Measurements from ENCODE around the gene ARHGEF4.
"Not testable (repeated sequence)": the region's sequence is repeated elsewhere in the genome, so short reads cannot be mapped to it uniquely, and the experiment has no call there.

Gene ARHGEF4

DNA sequence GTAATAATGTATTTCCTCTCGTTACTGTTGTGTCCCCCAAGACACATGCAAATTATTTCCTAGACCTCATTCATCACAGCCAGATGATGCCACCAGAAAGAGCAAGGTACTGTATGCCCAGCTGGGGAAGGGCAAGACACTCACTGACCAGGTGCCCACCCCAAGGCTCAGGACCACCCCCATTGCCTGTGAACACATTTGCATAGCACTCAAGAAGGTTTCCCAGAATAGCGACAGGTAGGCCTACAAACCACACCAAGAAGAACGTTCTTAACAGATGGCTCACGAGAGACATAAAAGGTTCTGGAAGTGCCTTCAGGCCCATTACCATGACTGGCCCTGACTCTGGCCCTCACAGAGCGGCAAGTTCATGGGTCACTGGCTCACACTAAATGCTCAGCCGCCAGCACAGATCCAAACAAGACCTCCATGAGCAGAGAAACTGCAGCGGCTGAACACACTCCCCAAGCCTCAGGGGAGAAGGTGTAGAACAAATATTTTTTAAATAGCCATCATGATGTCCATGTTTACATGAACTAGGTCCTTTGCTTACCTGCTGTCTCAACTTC, 212.5 kb downstream of the ARHGEF4 start:
- DNase-seq (ENCODE audit: low read depth in 2 of 2) = no peak

DNA sequence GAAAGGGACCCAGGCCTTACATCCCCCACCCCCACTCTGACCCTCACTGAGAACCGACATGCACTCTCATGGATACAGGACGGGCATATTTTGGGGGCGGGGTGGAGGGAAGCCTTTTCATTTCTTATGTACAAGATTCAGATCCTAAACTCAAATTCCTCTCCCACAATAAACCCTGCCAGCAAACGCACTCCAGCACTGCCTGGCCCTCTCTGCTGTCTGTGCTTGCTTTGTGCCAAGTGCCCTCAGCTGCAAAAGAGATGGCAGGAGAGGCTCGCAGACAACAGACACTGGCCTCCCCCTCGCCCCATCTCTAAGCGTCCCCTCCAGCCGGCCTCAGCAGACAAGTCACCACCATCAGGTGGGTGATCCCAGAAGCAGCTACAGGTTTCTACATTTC, 214.2 kb downstream of the ARHGEF4 start:
- DNase-seq (ENCODE audit: low read depth in 2 of 2) = no peak

DNA sequence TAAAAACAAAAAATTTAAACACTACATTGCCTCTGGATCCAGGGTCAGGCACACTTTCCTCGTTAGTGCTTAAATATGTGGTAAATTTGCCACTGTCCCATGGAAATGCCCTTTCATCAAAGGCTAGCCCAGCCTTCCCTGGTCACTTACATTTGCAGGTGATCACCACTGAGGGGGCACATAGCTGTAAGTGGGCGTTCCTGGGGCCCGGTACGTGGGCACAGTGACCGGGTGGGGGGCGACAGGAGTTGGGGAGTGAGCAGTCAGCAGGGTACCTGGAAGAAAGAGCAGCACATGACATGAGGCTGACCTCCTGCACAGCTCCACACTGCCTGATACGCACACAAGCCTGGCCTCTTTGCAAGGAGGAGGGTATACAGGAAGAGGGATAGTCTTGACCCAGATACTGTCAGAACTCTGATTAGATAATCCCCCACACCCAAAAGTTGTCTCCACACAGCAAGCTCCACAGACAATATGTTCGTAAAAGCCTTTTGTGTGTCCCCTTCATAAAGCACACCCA, 216.1 kb downstream of the ARHGEF4 start:
- no peak for DNase-seq (ENCODE audit: low read depth in 2 of 2)

DNA sequence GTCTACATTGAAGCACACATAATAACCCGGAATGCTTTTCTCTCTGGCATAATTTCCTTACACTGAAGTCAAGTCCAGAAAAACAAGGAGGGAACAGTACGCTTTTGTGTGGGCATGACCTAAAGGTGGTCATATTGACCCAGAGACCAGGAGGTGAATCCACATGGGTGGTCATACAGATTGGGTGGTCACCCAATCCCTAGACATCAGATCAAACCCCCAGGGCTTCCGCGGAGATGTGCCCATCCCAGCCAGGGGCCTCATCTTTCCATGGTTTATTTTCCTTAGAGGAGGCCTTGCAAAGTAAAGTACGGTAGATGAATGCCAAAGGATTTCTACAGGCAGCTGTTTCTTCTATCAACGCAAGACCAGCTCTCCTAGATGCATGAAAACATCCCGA, 217.8 kb downstream of the ARHGEF4 start:
- no peak for DNase-seq (ENCODE audit: low read depth in 2 of 2)

DNA sequence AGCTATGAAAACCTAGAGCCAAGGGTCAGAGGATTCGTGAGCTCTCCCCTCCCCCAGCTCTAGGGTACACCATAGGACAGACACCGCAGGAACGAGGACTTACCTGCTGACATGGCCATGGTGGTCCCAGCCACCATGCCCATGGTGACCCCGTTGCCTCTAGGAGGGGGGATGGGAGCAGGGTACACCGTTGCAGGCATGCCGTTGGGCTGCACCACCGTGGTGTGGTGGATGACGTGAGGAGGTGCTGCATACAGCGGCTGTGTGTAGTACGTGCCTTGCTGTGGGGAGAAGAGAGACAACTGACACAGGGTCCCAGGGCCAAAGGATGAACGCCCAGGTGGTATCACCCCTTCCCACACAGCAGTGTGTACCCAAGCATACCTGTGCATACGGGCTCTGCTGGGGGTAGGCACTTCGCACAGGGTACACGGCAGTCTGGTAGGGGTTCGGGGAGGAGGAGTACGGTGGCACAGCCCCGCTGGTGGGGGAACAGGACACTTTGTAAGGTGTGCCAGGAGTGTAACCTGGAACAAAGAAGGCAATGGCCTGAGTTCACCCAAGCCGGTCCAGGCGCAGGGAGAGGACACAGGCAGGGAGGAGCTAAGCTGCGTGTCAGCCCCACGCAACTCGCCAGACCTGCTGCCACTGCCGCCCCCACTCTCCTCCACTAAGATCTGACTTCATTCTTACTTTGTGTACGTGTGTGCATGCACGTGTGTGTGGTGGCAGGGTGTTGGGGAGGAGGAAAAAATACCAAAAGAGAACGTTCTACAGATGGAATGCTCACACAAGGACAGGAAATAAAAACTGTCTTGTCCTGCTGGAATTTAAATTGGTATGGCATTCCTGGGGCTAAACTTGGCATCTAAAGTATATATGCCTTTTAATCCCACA, 218.7 kb downstream of the ARHGEF4 start:
- peak; percentile 43 to 47 for DNase-seq (ENCODE audit: low read depth in 2 of 2)

DNA sequence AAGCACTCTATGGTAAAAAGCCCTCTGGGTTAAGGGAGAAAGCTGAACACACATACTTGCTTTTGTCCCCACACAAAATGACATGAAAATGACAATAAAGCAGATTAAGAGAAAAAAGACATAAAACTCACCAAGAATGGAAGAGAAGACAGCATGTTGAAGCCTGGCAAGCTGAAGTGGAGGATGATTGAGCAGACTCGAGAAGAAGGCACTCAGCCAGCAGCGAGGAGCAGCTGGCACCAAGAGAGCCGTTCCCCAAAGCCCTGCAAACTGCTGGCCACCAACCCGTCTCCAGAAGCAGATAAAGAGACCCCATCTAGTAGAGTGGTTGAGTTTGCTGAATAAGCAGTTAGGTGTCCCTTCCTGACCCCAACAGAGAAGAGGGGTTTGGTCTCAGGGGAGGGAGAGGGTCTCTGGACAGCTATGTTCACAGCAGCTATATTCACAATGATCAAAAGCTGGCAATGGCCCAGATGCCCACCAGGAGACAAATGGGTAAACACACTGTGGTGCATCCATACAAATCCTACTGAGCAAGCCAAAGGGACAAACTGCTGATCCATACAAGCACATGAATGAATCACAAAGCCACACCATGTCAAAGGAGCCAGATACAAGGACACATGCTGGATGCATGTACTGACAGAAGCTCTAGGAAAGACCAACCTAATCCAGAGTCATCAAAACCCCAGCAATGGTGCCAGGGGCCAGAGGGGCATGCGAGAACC, 219.7 kb downstream of the ARHGEF4 start:
- no peak for DNase-seq (ENCODE audit: low read depth in 2 of 2)

DNA sequence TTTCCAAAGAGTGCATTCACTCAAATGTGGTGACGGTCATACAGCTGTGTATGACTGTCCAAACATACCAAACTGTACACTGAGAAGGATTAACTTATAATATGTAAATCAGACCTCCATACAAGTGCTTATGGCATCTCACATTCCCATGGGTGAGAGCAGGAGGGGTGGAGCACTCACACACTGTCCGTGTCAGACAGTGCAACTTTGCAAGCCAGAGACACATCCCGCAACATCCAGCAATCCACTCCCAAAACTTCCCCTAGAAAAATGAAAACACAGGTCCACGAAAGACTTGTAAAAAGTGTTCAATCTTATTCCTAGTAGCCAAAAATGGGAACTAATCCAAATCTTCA, 220.2 kb downstream of the ARHGEF4 start:
- DNase-seq (ENCODE audit: low read depth in 2 of 2) = no peak

DNA sequence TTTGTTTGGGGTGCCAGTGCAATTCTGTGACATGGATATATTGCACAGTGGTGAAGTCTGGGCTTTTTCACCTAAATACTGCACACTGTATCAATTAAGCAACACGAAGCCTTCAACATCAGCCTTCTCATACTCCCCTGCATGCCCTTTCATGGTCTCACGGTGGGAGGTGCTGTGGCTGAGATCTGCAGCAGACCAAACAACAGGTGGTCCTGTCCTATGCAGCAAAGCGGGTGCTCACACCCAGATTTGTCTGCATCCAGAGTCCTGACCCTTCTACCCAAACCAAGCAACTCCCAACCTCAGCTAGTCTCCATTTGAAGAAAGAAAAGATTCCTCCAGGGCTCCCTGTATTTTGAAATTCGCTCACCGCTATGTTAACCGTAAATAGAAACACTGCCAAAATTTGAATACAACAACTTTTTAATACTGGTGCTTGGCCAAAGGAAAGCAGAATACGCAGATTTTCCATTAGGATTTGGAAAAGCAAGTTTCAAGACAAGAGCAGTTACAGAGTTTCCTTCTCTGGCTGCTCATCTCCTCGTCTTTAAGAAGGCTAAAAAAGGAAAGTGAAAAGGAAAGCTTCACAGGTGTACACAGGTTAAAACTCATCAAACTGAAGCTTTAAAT, 221.6 kb downstream of the ARHGEF4 start:
- no peak for DNase-seq (ENCODE audit: low read depth in 2 of 2)

DNA sequence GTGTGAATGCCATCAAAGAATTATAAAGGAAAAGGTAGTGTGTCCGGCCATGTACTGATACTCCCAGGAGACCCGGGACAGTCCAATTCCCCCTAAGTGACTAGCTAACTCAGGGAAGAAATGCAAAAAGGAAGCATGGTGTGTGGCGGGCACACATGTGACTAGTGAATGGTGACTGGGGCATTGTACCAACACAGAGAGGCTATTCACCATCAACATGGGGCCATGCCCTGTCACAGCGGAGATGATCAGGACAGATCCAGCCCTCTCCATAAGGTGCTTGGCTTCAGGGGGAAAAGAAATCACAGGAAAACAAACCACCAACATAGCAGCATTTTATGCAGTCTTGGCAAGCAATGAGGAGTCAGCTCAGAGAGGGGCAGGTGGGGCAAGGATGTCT, 222.2 kb downstream of the ARHGEF4 start:
- DNase-seq (ENCODE audit: low read depth in 2 of 2) = no peak

DNA sequence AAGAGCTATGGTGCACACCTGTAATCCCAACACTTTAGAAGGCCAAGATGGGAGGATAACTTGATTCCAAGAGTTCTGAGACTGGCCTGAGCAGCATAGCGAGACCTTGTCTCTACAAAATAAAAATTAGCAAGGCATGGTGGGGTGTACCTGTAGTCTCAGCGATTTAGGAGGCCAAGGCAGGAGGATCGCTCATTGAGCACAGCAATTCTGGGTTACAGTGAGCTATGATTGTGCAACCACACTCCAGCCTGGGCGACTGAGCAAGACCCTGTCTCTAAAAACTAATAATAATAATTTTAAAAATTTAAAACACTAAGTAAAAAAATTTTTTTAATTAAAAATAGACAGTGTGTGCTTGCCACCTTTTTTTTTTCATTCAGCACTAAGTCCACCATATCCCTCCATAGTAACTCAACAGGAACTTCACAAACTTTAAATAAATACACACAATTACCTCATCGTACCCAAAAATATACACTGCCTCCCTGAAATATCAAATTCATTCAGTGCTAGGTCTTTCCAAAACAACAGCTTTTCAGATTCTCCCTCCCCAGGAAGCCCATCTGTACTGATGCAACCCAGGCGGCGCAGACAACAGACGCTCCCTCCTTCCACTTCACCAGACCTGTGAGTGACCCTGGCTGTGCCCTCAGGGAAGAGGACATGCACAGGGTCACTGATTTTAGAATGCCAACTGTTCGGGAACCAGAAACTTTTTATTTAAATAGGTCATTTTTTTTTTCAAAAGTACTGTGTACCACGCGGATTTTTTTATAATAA, 227.0 kb downstream of the ARHGEF4 start:
- no peak for DNase-seq (ENCODE audit: low read depth in 2 of 2)

DNA sequence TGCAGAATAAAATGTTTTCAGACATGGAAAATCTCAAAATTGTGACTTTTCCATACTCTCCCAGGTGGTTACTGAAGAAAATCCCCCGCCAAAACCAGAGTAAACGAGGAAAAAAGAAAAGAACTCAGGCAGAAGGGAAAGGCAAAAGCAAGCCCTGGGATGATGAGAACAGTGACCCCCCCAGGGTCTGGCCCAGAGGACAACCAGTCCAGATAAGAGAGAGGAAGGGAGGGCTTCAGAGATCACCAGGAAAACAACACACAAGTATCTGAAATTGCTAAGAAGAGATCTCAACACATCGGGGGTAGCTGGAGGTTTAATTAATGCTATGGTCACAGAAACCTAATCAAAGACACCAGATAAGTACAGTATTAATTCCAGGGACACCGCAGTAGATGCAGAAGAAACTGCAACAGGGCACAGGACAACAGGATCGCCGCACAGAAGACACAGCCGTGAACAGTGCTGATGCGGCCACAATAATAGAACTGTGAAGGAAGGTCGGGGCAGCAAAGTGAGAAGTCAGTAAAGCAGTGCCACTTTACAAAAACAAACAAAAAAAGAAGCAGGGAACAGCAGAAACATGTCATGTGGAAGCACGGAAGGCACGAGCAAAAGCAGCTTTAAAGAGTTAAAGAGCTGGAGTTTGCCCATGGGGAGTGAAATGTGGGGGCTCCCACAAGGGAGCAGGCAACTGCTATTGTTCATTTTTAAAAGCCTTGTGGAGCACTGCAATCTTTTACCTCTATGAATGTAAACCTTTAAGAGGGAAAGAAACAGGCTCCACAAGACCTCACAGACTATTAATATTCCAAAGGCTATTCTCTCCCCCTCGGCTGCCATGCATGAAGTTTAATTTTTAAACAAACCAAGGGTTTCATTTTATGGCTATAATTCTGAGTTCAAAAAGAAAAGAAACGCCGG, 228.1 kb downstream of the ARHGEF4 start:
- no peak for DNase-seq (ENCODE audit: low read depth in 2 of 2)

DNA sequence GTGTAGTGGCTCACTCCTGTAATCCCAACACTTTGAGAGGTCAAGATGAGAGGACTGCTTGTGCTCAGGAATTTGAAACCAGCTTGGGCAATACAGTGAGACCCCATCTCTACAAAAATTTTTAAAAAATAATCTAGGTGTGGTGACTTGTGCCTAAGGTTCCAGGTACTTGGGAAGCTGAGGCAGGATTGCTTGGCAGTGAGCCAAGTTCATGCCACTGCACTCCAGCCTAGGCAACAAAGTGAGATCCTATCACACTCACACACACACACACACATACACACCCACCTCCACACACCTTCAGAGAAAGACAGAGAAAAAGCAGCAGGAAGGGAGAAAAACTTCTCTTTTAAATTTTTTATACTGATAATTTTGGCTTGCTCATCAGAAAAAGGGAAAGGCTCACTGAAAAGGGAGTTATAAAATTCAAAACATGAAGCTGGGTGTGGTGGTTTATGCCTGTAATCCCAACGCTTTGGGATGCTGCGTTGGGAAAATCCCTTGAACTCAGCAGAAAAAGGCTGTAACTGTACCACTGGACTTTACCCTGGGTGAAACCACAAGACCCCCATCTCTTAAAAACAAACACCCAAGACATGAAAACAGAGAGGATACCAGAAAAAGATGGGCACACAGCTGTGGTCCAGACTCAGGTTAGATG, 230.9 kb downstream of the ARHGEF4 start:
- DNase-seq (ENCODE audit: low read depth in 2 of 2) = no peak

DNA sequence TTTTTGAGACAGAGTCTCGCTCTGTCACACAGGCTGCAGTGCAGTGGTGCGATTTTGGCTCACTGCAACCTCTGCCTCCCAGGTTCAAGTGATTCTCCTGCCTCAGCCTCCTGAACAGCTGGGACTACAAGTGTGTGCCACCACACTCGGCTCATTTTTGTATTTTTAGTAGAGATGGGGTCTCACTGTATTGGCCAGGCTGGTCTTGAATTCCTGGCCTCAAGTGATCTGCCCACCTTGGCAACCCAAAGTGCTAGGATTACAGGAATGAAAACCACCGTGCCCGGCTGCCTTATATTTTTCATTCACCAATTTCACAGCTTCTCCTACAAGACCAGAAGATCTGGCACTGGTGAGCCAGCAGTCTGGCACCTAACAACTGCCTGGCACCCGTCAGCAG, 231.5 kb downstream of the ARHGEF4 start:
- DNase-seq (ENCODE audit: low read depth in 2 of 2) = not testable (repeated sequence)

DNA sequence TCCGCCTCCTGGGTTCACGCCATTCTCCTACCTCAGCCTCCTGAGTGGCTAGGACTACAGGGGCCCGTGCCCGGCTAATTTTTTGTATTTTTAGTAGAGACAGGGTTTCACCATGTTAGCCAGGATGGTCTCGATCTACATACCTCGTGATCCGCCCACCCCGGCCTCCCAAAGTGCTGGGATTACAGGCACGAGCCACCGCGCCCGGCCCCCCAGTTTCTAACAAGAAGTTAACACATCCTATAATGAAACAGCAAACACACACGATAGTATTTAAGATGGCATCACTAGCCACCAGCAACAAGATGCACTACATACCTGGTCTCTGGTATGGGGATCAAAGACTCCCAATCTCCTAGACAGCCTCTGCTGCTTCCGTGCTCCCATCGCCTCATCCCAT, 238.9 kb downstream of the ARHGEF4 start:
- DNase-seq (ENCODE audit: low read depth in 2 of 2) = not testable (repeated sequence)

DNA sequence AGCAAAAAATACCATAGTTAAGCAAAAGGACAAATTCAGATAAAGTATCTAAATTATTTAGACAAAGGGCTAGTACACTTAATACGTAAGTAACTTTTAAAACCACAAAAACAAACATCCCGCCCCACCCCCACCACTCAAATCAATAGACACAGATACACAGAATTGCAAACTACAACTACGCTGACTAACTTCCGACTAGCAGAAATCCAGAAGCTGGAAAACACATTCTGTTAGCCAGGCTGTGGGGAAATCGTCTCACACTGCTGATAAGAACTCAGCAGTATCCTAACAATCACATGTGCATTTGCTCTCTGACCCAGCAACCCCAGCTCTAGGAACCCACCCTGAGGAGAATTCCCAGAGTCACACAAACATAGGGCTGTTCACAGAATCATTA, 240.0 kb downstream of the ARHGEF4 start:
- no peak for DNase-seq (ENCODE audit: low read depth in 2 of 2)

DNA sequence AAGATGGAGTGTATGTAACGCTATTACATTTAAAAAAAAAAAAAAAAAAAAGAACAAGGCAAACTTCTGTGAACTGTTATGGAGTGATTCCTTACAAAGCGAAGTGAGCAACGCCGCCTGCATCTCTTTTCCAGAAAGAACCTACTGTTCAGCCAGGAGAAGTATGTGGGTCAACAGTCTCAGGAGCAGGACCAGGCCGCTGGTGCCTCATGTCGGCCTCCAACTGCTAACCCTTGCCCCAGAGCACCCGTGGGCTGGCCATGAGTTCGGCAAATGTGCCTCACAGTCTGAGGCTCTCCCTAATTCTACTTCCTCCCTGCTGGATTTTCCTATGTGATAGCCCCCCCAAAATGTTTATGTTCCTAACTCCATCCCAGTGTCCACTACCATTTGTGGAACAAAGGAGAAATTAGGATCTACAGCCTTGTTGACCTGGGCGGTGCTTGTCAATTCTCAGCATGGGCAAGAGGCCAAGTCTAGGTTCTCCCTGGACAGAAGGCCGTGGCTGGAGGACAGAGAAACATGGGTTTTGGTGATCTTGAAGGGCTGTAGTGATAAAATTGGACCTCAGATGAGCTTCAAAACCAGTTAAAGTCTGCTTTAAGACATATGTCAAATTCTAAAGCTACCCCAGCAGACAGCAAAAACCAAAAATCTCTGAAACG, 240.6 kb downstream of the ARHGEF4 start:
- DNase-seq (ENCODE audit: low read depth in 2 of 2) = no peak

DNA sequence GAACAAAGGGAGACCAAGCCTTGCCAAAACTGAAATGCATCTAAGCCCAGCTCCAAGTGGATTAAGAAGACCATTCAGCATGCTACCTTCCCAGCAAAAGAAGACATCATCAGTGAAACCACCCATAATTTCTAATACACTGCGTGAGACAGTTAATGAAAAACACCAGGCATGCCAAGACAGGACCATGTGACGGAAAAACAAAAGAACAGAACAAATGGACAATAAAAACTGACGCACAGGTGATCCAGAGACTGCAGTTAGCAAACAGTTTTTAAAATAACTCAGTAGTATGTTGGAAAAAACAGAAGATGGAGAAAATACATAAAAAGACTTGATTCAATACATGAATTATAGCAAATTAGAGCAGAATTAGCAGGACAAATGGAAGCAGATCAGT, 241.3 kb downstream of the ARHGEF4 start:
- no peak for DNase-seq (ENCODE audit: low read depth in 2 of 2)

DNA sequence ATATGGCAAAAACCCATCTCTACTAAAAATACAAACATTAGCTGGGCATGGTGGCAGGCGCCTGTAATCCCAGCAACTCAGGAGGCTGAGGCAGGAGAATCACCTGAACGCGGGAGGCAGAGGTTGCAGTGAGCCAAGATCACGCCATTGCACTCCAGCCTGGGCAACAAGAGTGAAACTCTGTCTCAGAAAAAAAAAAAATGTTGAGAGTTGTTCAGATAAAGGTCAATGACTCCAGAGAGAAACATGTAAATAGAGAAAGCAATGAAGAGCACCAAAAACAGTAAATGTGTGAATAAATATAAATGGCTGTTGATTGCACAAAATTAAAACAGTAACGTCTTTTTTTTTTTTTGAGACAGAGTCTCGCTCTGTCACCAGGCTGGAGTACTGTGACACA, 243.2 kb downstream of the ARHGEF4 start:
- not testable (repeated sequence) for DNase-seq (ENCODE audit: low read depth in 2 of 2)

DNA sequence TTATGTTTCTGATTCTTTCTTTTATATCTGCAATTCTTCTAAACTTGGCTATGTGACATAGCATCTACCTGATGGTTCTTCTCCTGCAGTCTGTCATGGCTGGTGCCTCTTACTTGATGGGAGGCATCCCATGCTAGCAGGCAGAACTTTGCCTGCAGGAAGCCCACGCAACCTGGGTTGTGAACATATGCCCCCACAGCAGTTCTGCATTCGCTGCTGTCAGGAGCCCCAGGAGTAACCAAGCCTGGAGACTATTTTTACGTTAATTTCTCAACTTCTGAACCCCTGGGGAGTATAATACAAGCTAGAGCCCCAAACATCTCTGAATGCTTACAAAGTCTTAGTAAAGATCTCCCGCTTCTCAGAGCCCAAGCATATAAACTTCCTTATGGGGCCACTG, 244.5 kb downstream of the ARHGEF4 start:
- DNase-seq (ENCODE audit: low read depth in 2 of 2) = no peak

Data from fibroblast of skin of left biceps (primary cell).